HepG2 (cell line): ENCODE data around the gene DMXL2.

Experiments
- EZH2 ChIP-seq: conservative IDR thresholded peaks from 2 replicates; pipeline ENCODE4 v1.6.1; 2012; ENCODE audit warnings: mild to moderate bottlenecking, low read depth, low read length, moderate library complexity
- TF ChIP-seq, protein P1 (sequence below): sonication (generic); formaldehyde crosslinking; IDR thresholded peaks from 2 replicates; pipeline ENCODE4 v1.5.1; 2020; ENCODE audit warnings: mild to moderate bottlenecking, missing genetic modification reagents
- TF ChIP-seq, protein P2 (sequence below): sonication (generic); formaldehyde crosslinking; IDR thresholded peaks from 2 replicates; pipeline ENCODE4 v1.5.0; 2020; ENCODE audit warnings: mild to moderate bottlenecking, missing genetic modification reagents, moderate library complexity

- TF ChIP-seq, protein P1, sequence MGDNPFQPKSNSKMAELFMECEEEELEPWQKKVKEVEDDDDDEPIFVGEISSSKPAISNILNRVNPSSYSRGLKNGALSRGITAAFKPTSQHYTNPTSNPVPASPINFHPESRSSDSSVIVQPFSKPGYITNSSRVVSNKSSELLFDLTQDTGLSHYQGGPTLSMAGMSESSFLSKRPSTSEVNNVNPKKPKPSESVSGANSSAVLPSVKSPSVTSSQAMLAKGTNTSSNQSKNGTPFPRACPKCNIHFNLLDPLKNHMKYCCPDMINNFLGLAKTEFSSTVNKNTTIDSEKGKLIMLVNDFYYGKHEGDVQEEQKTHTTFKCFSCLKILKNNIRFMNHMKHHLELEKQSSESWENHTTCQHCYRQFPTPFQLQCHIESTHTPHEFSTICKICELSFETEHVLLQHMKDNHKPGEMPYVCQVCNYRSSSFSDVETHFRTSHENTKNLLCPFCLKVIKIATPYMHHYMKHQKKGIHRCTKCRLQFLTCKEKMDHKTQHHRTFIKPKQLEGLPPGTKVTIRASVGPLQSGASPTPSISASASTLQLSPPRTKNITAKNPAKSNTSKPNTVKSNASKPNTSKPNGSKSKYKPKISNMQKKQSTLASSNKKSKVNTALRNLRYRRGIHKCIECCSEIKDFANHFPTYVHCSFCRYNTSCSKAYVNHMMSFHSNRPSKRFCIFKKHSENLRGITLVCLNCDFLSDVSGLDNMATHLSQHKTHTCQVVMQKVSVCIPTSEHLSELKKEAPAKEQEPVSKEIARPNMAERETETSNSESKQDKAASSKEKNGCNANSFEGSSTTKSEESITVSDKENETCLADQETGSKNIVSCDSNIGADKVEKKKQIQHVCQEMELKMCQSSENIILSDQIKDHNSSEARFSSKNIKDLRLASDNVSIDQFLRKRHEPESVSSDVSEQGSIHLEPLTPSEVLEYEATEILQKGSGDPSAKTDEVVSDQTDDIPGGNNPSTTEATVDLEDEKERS (CRISPR knock-in tag) = no peak
- TF ChIP-seq EZH2 = no peak
- TF ChIP-seq, protein P2, sequence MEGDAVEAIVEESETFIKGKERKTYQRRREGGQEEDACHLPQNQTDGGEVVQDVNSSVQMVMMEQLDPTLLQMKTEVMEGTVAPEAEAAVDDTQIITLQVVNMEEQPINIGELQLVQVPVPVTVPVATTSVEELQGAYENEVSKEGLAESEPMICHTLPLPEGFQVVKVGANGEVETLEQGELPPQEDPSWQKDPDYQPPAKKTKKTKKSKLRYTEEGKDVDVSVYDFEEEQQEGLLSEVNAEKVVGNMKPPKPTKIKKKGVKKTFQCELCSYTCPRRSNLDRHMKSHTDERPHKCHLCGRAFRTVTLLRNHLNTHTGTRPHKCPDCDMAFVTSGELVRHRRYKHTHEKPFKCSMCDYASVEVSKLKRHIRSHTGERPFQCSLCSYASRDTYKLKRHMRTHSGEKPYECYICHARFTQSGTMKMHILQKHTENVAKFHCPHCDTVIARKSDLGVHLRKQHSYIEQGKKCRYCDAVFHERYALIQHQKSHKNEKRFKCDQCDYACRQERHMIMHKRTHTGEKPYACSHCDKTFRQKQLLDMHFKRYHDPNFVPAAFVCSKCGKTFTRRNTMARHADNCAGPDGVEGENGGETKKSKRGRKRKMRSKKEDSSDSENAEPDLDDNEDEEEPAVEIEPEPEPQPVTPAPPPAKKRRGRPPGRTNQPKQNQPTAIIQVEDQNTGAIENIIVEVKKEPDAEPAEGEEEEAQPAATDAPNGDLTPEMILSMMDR = no peak
Observed at GRCh38 chr15:51580982-51581381, 41.6 kb downstream of the DMXL2 start.
